HepG2 (cell line): Measurements from ENCODE around the gene GPR137. TPM values are rescaled to one million over a fixed set of nuclear protein-coding genes. Genes with fewer than 3 reads are reported as not detected.

Experiments
- ERF ChIP-seq: IDR thresholded peaks from 2 replicates; pipeline ENCODE4 v1.6.1; 2018; ENCODE audit warnings: missing biosample characterization, missing genetic modification reagents
- POLR2G ChIP-seq: fragments of 200-400 bp; formaldehyde crosslinking; IDR thresholded peaks from 2 replicates; pipeline ENCODE4 v1.6.1; 2018; ENCODE audit warnings: mild to moderate bottlenecking, low read depth, low read length, moderate library complexity
- TCF12 ChIP-seq, 2 experiments: fragments of 450-650 bp in 1 of 2; sonication (generic) in 1 of 2; formaldehyde crosslinking in 1 of 2; IDR thresholded peaks; 2 replicates each; pipeline versions ENCODE4 v1.6.1 to v1.8.0; 2017 to 2022; ENCODE audit warnings: antibody characterized with exemption in 1 of 2, mild to moderate bottlenecking in 1 of 2, missing genetic modification reagents in 1 of 2, moderate library complexity in 1 of 2
- YEATS2 ChIP-seq: sonication (generic); formaldehyde crosslinking; IDR thresholded peaks from 2 replicates; pipeline ENCODE4 v1.4.0; 2020; ENCODE audit warnings: missing genetic modification reagents, borderline replicate concordance
- ZNF326 ChIP-seq: sonication (generic); formaldehyde crosslinking; IDR thresholded peaks from 2 replicates; pipeline ENCODE4 v1.4.0; 2020; ENCODE audit warnings: missing genetic modification reagents, borderline replicate concordance
- ZNF749 ChIP-seq: sonication (generic); formaldehyde crosslinking; IDR thresholded peaks from 2 replicates; pipeline ENCODE4 v1.8.0; 2022; ENCODE audit warnings: mild to moderate bottlenecking, missing genetic modification reagents, moderate library complexity, borderline replicate concordance
- ZNF83 ChIP-seq: sonication (generic); formaldehyde crosslinking; IDR thresholded peaks from 2 replicates; pipeline ENCODE4 v1.4.0; 2020; ENCODE audit warnings: missing genetic modification reagents, mild to moderate bottlenecking, borderline replicate concordance
- ZNF878 ChIP-seq: sonication (generic); formaldehyde crosslinking; IDR thresholded peaks from 2 replicates; pipeline ENCODE4 v1.8.1; 2023; ENCODE audit warnings: mild to moderate bottlenecking, missing genetic modification reagents, moderate library complexity
- polyA plus RNA-seq, 8 experiments: library from polyadenylated mRNA; depleted of rRNA in 3 of 8; stranded (reverse) in 7 of 8; unstranded in 1 of 8; fragments of >200 nt; fragmentation: Illumina TruSeq in 4 of 8; extraction: Trizol in 4 of 8; gene quantifications; 2 replicates each; pipeline versions ENCODE4 v1.2.1 to v1.2.3, GENCODE V29; 2011 to 2016; ENCODE audit warnings: low read depth in 4 of 8, missing spikeins in 1 of 8, mixed read lengths in 1 of 8; ENCODE audit not compliant: insufficient read depth in 1 of 8
- total RNA-seq, 5 experiments: library from RNA; depleted of rRNA; stranded (reverse); fragments of >200 nt; fragmentation: Illumina TruSeq; extraction: Trizol; gene quantifications; 2 replicates each; pipeline ENCODE4 v1.2.3, GENCODE V29; 2016; ENCODE audit warnings: low read depth in 1 of 5
- TF ChIP-seq, protein P1 (sequence below): sonication (generic); formaldehyde crosslinking; IDR thresholded peaks from 2 replicates; pipeline ENCODE4 v1.9.0; 2021; ENCODE audit warnings: missing genetic modification reagents, borderline replicate concordance
- TF ChIP-seq, protein P2 (sequence below): sonication (generic); formaldehyde crosslinking; IDR thresholded peaks from 2 replicates; pipeline ENCODE4 v1.8.1; 2023; ENCODE audit warnings: mild to moderate bottlenecking, missing genetic modification reagents
- TF ChIP-seq, protein P3 (sequence below): sonication (generic); formaldehyde crosslinking; IDR thresholded peaks from 2 replicates; pipeline ENCODE4 v1.5.1; 2020; ENCODE audit warnings: missing genetic modification reagents, mild to moderate bottlenecking, borderline replicate concordance
- TF ChIP-seq, protein P4 (sequence below): sonication (generic); formaldehyde crosslinking; IDR thresholded peaks from 2 replicates; pipeline ENCODE4 v1.4.0; 2020; ENCODE audit warnings: missing genetic modification reagents, borderline replicate concordance
- TF ChIP-seq, protein P5 (sequence below): sonication (generic); formaldehyde crosslinking; IDR thresholded peaks from 2 replicates; pipeline ENCODE4 v1.5.1; 2020; ENCODE audit warnings: mild to moderate bottlenecking, missing genetic modification reagents, moderate library complexity

GPR137 gene
- total and polyA plus RNA-seq, 2 of the 13 experiments (the other 11 are each of a cell fraction or from before 2014, with no cell fraction given): 8.5 to 13.2 TPM

DNA sequence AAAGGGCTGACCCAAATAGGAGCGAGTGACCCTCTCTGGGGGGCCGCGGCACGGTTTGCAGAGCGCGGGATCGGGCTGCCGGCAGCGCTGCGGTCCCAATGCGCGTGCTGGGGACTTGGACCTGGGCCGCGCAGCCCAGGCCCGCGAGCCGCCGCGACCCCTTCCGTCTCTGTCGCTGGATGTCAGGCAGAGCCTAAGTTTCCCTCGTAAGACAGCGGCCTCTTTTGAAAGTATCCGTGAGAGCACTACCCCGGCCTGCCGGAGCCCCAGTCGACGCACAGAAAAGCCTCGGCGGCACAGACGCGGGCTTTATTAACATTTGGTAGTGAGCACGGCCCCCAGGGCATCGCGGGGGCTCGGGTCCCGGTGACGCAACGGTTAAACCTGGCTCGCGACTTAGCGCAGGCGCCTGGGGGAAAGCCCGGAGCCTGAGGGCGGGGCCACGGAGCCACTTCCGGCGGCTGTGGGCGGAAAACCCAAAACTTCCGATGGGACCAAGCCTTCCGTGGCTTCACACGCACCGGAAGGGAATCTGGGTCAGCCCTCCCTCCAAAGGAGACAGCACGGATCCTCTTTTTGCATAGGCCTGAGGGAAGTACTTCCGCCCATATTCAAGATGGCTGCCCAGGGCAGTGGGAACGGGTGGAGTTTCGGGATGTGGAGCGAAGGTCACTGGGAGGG, 16.0 kb upstream of the GPR137 start (continued):
- TF ChIP-seq, protein P1, sequence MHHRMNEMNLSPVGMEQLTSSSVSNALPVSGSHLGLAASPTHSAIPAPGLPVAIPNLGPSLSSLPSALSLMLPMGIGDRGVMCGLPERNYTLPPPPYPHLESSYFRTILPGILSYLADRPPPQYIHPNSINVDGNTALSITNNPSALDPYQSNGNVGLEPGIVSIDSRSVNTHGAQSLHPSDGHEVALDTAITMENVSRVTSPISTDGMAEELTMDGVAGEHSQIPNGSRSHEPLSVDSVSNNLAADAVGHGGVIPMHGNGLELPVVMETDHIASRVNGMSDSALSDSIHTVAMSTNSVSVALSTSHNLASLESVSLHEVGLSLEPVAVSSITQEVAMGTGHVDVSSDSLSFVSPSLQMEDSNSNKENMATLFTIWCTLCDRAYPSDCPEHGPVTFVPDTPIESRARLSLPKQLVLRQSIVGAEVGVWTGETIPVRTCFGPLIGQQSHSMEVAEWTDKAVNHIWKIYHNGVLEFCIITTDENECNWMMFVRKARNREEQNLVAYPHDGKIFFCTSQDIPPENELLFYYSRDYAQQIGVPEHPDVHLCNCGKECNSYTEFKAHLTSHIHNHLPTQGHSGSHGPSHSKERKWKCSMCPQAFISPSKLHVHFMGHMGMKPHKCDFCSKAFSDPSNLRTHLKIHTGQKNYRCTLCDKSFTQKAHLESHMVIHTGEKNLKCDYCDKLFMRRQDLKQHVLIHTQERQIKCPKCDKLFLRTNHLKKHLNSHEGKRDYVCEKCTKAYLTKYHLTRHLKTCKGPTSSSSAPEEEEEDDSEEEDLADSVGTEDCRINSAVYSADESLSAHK (CRISPR knock-in tag): no peak
- TF ChIP-seq, protein P2, sequence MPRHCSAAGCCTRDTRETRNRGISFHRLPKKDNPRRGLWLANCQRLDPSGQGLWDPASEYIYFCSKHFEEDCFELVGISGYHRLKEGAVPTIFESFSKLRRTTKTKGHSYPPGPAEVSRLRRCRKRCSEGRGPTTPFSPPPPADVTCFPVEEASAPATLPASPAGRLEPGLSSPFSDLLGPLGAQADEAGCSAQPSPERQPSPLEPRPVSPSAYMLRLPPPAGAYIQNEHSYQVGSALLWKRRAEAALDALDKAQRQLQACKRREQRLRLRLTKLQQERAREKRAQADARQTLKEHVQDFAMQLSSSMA (CRISPR knock-in tag): peak; percentile 95
- peak; percentile 70; the same call in 1 of the 2 replicates for TF ChIP-seq ERF (CRISPR knock-in tag)
- peak; percentile 92; the same call in 1 of the 2 replicates for TF ChIP-seq YEATS2 (CRISPR knock-in tag)
- TF ChIP-seq, protein P3, sequence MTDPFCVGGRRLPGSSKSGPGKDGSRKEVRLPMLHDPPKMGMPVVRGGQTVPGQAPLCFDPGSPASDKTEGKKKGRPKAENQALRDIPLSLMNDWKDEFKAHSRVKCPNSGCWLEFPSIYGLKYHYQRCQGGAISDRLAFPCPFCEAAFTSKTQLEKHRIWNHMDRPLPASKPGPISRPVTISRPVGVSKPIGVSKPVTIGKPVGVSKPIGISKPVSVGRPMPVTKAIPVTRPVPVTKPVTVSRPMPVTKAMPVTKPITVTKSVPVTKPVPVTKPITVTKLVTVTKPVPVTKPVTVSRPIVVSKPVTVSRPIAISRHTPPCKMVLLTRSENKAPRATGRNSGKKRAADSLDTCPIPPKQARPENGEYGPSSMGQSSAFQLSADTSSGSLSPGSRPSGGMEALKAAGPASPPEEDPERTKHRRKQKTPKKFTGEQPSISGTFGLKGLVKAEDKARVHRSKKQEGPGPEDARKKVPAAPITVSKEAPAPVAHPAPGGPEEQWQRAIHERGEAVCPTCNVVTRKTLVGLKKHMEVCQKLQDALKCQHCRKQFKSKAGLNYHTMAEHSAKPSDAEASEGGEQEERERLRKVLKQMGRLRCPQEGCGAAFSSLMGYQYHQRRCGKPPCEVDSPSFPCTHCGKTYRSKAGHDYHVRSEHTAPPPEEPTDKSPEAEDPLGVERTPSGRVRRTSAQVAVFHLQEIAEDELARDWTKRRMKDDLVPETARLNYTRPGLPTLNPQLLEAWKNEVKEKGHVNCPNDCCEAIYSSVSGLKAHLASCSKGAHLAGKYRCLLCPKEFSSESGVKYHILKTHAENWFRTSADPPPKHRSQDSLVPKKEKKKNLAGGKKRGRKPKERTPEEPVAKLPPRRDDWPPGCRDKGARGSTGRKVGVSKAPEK (CRISPR knock-in tag): no peak
- TF ChIP-seq ZNF878 (CRISPR knock-in tag): no peak
- TF ChIP-seq, protein P4, sequence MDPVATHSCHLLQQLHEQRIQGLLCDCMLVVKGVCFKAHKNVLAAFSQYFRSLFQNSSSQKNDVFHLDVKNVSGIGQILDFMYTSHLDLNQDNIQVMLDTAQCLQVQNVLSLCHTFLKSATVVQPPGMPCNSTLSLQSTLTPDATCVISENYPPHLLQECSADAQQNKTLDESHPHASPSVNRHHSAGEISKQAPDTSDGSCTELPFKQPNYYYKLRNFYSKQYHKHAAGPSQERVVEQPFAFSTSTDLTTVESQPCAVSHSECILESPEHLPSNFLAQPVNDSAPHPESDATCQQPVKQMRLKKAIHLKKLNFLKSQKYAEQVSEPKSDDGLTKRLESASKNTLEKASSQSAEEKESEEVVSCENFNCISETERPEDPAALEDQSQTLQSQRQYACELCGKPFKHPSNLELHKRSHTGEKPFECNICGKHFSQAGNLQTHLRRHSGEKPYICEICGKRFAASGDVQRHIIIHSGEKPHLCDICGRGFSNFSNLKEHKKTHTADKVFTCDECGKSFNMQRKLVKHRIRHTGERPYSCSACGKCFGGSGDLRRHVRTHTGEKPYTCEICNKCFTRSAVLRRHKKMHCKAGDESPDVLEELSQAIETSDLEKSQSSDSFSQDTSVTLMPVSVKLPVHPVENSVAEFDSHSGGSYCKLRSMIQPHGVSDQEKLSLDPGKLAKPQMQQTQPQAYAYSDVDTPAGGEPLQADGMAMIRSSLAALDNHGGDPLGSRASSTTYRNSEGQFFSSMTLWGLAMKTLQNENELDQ: no peak
- TF ChIP-seq, protein P5, sequence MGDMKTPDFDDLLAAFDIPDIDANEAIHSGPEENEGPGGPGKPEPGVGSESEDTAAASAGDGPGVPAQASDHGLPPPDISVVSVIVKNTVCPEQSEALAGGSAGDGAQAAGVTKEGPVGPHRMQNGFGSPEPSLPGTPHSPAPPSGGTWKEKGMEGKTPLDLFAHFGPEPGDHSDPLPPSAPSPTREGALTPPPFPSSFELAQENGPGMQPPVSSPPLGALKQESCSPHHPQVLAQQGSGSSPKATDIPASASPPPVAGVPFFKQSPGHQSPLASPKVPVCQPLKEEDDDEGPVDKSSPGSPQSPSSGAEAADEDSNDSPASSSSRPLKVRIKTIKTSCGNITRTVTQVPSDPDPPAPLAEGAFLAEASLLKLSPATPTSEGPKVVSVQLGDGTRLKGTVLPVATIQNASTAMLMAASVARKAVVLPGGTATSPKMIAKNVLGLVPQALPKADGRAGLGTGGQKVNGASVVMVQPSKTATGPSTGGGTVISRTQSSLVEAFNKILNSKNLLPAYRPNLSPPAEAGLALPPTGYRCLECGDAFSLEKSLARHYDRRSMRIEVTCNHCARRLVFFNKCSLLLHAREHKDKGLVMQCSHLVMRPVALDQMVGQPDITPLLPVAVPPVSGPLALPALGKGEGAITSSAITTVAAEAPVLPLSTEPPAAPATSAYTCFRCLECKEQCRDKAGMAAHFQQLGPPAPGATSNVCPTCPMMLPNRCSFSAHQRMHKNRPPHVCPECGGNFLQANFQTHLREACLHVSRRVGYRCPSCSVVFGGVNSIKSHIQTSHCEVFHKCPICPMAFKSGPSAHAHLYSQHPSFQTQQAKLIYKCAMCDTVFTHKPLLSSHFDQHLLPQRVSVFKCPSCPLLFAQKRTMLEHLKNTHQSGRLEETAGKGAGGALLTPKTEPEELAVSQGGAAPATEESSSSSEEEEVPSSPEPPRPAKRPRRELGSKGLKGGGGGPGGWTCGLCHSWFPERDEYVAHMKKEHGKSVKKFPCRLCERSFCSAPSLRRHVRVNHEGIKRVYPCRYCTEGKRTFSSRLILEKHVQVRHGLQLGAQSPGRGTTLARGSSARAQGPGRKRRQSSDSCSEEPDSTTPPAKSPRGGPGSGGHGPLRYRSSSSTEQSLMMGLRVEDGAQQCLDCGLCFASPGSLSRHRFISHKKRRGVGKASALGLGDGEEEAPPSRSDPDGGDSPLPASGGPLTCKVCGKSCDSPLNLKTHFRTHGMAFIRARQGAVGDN (CRISPR knock-in tag): peak; percentile 73
- TF ChIP-seq TCF12 (IDR thresholded peaks at IDR 0.05): no peak
- no peak for TF ChIP-seq TCF12 (CRISPR knock-in tag; IDR thresholded peaks at IDR 0.05)
- TF ChIP-seq ZNF326 (CRISPR knock-in tag): 0 out of 2 replicates have a peak, but pooled peaks have one; percentile 23
- peak; percentile 70; the same call in 1 of the 2 replicates for TF ChIP-seq POLR2G
- no peak for TF ChIP-seq ZNF83 (CRISPR knock-in tag)
- TF ChIP-seq ZNF749 (CRISPR knock-in tag): 0 out of 2 replicates have a peak, but pooled peaks have one; percentile 5
